Hair follicular keratinocyte (primary cell): ENCODE measurements around the gene SERTAD2. TPM values are rescaled to one million over a fixed set of nuclear protein-coding genes. Genes with fewer than 3 reads are reported as not detected.

ENCODE experiments used
- total RNA-seq: library from RNA; depleted of rRNA; stranded (reverse); fragments of >200 nt; gene quantifications from 2 replicates; pipeline ENCODE4 v1.2.3, GENCODE V29; 2015

SERTAD2 gene, protein sequence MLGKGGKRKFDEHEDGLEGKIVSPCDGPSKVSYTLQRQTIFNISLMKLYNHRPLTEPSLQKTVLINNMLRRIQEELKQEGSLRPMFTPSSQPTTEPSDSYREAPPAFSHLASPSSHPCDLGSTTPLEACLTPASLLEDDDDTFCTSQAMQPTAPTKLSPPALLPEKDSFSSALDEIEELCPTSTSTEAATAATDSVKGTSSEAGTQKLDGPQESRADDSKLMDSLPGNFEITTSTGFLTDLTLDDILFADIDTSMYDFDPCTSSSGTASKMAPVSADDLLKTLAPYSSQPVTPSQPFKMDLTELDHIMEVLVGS
- total RNA-seq, result 9.9 and 10.6 TPM in 2 replicates

DNA sequence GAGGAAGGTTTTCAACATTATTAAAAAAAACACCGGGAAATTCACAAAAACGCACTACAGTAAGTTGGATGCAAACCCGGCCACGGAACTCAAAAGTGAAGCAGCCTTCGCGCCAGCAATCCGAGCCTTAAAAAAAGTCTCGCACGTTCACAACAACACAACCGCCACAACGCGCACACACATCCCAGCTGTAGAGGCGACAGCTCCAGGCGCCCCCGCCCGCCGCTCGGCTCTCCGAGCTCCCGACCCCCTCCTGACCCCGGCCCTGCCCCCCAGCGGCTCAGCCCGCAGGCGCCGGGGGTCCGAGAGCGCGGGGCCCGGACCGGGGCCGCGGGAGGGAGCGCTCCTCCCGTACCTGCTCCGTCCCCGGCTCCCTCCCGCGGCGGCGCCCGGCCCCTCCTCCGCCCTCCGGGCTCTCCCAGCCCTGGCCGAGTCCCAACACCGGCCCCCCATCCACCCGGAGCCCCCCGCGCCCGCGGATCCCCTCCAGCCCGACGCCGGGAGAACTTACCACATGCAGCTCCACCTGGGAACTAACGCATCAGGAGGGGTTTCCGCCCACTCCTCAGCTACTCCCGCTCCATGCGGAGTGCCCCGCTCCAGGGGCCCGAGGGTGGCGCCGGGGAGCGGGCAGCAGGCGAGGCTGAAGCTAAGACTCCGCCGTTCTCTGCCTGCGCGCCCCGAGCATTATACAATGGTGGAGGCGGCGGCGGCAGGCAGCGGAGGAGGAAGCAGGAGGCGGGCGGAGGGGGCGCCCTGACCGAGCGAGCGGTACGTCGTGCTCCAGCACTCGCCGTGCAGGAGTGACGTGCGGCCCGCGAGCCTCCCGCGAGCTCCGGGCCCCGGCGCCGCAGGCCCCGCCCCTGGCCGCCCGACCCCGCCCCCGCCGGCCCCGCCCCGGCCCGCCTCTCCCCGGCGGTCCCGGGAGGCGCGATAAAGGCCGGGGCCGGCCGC is at the start of gene SERTAD2:
Gene SERTAD2, minus strand, starts transcription at position 805 of the 954 bp plus-strand sequence. CDS start 17,042 bp downstream, outside the sequence.

Other genes starting within 250 kb of the SERTAD2 start
- gene LGALSL, start 199.8 kb downstream of the SERTAD2 start, total RNA-seq, result 6.2 and 10.6 TPM in 2 replicates
- gene AFTPH, start 129.6 kb downstream of the SERTAD2 start, total RNA-seq, result 22.0 and 23.2 TPM in 2 replicates